IPS DF 4.7 (cell line): ENCODE measurements around the gene ATOSA.

Experiments used
- DNase-seq: peaks from one replicate; pipeline ENCODE4 v3.0.0-alpha.2; 2013; ENCODE audit warnings: low spot score; ENCODE audit errors: extremely low read depth

ATOSA gene

DNA sequence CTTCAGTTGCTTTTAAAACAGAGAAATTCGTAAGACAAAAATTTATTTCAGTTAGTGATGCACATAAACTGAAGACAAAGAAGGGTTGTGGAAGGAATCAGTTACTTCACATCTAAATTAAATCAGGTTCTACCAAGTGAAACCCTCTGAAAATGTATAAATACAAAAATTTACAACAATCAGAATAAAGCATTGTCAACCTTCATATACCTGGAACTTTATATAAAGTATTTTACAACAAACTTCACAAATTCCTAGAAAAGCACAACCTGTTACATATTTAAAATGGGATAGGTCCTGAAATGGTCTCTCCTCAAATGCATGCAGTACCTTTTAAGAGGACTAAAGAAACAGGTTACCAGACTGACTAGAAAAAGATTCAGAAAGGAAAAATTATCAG is 26.9 kb downstream of the ATOSA start:
- DNase-seq, result no peak

DNA sequence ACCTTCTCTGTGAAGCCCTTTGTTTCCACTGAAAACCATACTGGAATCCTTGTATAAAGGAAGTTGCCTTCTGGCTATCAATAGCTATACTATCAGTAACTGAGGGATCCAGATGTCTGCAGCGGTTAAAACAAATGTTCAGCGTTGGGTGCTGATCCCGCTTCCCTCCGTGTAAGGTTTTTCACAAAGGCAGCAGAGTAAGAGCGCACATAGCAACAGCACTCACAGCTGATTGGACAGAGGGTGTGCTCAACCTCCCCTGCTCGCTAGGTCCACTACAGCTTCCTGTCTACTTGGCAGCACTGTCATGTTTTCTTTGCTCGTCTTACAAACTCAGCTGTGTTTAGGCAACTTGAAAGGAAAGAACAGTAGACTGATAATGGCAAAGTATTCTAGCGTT is 27.3 kb downstream of the ATOSA start:
- peak; percentile 11 for DNase-seq

DNA sequence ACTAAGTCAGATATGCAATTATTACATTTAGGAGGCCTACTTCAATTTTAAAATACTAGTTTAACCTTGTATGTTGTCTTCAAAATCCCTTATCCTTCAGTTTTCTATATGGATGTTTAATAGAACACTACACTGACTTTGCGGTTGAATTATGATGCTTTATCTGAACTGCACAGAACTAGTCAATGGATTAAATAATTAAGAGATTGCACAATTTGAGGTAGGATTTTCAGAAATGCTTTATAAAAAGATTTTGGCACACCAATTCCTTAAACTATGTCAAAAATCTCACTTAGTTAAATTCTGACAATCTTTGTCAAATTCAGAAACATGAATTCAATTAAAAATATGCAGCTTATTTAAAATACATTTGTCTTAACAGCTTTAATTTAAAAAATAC is 28.1 kb downstream of the ATOSA start:
- DNase-seq, result no peak

DNA sequence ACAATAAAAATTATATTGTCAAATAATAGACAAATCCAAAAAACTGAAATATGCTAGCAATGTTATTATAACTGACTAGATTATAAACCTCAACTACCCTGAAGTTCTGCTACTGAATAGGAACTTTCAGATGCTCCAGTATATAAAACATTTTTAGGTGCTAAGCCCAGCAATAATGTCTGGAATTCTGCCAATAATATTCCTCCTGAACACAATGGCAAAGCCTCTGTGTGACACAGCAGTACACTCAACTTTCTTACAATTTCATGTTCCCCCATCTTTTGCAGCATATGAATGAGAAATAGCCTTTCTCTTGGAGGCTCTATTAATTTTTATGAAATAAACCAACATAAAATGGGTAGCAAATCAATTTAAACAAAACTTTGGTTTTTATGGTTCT is 29.5 kb downstream of the ATOSA start:
- no peak for DNase-seq

DNA sequence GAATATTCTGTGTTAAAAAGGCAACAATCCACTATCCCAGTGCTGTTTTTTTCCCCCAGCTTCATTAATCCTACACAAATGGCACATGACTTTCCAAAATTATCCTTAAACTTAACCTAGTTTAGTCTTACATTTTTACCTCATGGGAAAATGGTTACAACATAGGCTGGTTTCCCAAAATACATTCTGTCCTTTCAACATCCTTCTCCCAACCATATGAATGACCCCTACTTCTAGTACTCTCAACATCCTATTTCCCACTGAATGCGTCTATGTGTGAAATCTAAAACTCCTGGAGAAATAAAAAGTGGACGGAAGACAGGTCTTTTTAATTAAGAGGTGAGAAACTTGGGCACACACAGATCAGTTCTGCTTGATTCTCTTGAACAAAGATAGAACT is 33.3 kb downstream of the ATOSA start:
- DNase-seq, result no peak

DNA sequence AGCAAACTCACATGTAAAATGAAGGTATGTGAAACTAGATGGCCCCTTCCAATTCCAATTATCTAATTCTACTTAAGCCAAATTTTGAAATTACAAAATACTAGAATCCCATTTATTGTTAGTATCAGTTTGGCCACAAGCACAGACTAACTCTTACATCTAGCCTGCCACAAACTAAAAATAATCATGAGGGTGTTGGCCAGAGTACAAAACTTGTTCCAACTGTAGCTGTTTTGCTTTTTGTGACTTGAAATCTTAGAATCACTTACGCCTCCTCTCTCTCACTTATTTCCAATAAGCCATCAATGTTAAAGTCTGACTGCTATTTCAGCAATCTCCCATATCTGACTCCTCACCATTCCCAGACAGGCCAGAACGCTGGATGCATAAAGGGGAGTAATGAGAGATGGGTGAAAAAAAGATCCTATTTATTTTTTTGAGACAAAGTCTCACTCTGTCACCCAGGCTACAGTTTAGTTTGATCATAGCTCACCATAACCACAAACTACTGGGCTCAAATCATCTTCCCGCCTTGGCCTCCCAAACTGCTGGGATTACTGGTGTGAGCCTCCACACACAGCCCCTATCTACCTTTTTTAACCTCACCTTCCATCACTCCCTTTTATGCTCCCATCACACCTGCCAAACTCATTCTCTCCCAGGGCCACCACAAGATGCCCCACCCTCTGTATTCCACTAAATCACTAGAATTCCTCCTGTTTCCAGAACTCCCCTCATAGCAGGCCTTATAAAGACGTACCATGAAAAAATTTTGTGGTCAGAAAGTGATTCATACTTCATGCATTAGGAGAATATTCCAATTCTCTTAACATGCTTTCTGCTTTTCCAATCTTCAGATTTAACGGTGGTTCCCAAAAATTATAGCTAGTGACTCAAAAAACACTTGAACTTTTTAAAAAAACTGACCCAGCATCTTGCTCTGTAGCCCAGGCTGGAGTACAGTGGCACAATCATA is 36.5 kb downstream of the ATOSA start:
- DNase-seq, result no peak

DNA sequence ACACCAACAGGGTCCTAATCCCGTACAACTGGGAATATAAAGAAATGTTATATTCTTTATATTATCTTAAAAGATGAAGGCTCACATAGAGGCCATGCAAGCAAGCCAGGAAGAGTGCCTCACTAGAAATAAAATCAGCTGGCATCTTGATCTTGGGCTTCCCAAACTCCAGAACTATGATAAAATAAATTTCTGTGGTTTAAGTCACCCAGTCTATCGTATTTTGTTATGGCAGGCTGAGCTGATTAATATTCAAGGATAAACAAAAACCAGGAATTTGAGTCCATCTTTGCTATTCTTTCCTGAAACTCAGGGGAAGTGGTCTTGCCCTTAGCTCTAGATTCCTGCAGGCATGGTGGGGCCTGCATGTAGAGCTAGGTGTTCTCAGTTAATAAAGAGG is 42.7 kb downstream of the ATOSA start:
- no peak for DNase-seq

DNA sequence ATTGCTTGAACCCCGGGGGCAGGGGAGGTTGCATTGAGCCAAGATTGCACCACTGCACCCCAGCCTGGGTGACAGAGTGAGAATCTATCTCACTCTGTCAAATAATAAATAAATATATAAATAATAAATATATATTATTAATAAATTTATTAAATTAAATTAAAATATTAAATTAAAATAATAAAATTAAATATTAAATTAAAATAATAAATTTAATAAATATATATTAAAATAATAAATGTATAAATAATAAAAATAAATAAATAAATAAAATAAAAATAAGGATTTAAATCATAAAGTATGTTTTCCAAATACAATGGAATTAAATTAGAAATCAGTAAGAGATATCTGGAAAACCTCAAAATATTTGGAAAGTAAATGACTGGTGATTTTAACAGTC is 43.3 kb downstream of the ATOSA start:
- no peak for DNase-seq
